ENCODE measurements around the gene DNASE1L1. TPM values are rescaled to one million over a fixed set of nuclear protein-coding genes. Genes with fewer than 3 reads are reported as not detected.
A peak's percentile ranks its signal among the peaks of the same experiment; 100 is the strongest.

The DNASE1L1 gene
- total RNA-seq, 1 experiment from 2014 or later = 16.2 TPM

GRCh38 chrX:154417157-154417556 lies 8.1 kb upstream of the DNASE1L1 start (continued):
- TF ChIP-seq PREB (CRISPR knock-in tag; IDR thresholded peaks at IDR 0.05; ENCODE audit: borderline replicate concordance) (no peak), IRF1 (CRISPR knock-in tag; IDR thresholded peaks at IDR 0.05) (no peak)

GRCh38 chrX:154413142-154413541 lies 4.1 kb upstream of the DNASE1L1 start:
- ATAC-seq (no peak), DNase-seq (ENCODE audit: low spot score) (no peak)
- ChIA-PET POLR2A (no interaction called here), CTCF (no interaction called here)
- TF ChIP-seq ZNF512 (CRISPR knock-in tag; IDR thresholded peaks at IDR 0.05; ENCODE audit: borderline replicate concordance) = no peak
- TF ChIP-seq ZNF423 (CRISPR knock-in tag; IDR thresholded peaks at IDR 0.05) = no peak
- no peak for TF ChIP-seq AFF4 (CRISPR knock-in tag; IDR thresholded peaks at IDR 0.05; ENCODE audit: borderline replicate concordance)
- TF ChIP-seq TEAD4 (CRISPR knock-in tag; IDR thresholded peaks at IDR 0.05) = no peak
- no peak for TF ChIP-seq ZMAT4 (CRISPR knock-in tag; IDR thresholded peaks at IDR 0.05)
- TF ChIP-seq FOXP1 (CRISPR knock-in tag; IDR thresholded peaks at IDR 0.05; ENCODE audit: borderline replicate concordance) = no peak
- Mint-ChIP-seq H3K4me3 (no peak overlapping the region), H3K27me3 (ENCODE audit: low read depth) (no peaks in the 10 kb centered on the region), H3K4me1 (peaks cover 12% of the 10 kb centered on the region), H3K27ac (no peak overlapping the region), H3K9me3 (no peaks in the 10 kb centered on the region), H3K36me3 (peaks cover 2% of the 10 kb centered on the region; the same call in 1 of the 2 replicates)

- DNase-seq (ENCODE audit: low spot score) (no peak), ATAC-seq (no peak)
- Mint-ChIP-seq H3K27me3 (ENCODE audit: low read depth) (no peaks in the 10 kb centered on the region), H3K36me3 (peaks cover 2% of the 10 kb centered on the region; the same call in 1 of the 2 replicates), H3K9me3 (no peaks in the 10 kb centered on the region), H3K4me3 (peak overlapping the region; percentile 65), H3K27ac (no peak overlapping the region), H3K4me1 (peaks cover 12% of the 10 kb centered on the region)
- ChIA-PET POLR2A (interaction anchor here (1.0 kb wide), 1 partner anchor 15 kb away, joined by 5 read pairs; the partner anchor contains the start of gene RPL10), CTCF (interaction anchor here (1.0 to 1.7 kb wide), 2 partner anchors 39 to 276 kb away, joined by 3 to 10 read pairs; partner anchors contain the start of gene FLNA)
- no peak for TF ChIP-seq FOXK1 (CRISPR knock-in tag; IDR thresholded peaks at IDR 0.05)
Measured at GRCh38 chrX:154412468-154412867, 3.4 kb upstream of the DNASE1L1 start.

- H3K27ac Mint-ChIP-seq = peak overlapping the region; percentile 45; the same call in 1 of the 2 replicates
- ATAC-seq (peak; percentile 71), DNase-seq (ENCODE audit: low spot score) (peak; percentile 71)
- peak overlapping the region; percentile 65 for H3K4me3 Mint-ChIP-seq
- peaks cover 12% of the 10 kb centered on the region for H3K4me1 Mint-ChIP-seq
- CTCF ChIA-PET = interaction anchor here (0.6 to 1.7 kb wide), 4 partner anchors 11 to 275 kb away, joined by 3 to 10 read pairs (median 4); partner anchors contain the start of gene FLNA
- H3K9me3 Mint-ChIP-seq = no peaks in the 10 kb centered on the region
- POLR2A ChIA-PET = interaction anchor here (1.0 kb wide), 1 partner anchor 14 kb away, joined by 5 read pairs; the partner anchor contains the start of gene RPL10
- peaks cover 2% of the 10 kb centered on the region; the same call in 1 of the 2 replicates for H3K36me3 Mint-ChIP-seq
- TF ChIP-seq USF1 (CRISPR knock-in tag; IDR thresholded peaks at IDR 0.05) (peak; percentile 70; the same call in 1 of the 2 replicates), USF2 (CRISPR knock-in tag; IDR thresholded peaks at IDR 0.05) (peak; percentile 75), FOXK1 (CRISPR knock-in tag; IDR thresholded peaks at IDR 0.05) (0 out of 2 replicates have a peak, but pooled peaks have one; percentile 30), ETV6 (CRISPR knock-in tag; IDR thresholded peaks at IDR 0.05) (no peak)
- no peaks in the 10 kb centered on the region for H3K27me3 Mint-ChIP-seq (ENCODE audit: low read depth)
Measured at GRCh38 chrX:154411981-154412340, 2.9 kb upstream of the DNASE1L1 start.

All from WTC11 (cell line).